Measurements from ENCODE around the gene SORL1. TPM values are rescaled to one million over a fixed set of nuclear protein-coding genes. Genes with fewer than 3 reads are reported as not detected.

Gene SORL1
- total RNA-seq, 1 donor from 2014 or later = 134 TPM

DNA sequence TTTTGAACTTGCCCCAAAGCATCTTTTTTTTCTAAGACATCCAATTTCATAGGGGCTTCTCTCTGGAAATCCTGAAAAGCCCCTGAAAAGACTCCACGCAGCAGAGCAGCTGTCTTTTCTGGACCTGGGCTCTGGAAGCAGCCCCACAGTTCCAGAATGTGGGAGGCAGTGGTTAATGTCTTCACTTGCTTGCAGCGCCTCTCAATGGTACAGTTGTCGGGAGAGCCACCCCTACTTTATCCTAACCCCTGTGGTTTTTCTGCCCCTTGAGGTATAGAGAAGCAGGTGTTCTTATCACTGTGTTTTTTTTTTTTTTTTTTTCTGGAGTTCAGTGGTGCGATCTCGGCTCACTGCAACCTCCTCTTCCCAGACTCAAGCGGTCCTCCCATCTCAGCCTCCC is 84.0 kb downstream of the SORL1 start:
- no peak for DNase-seq (ENCODE audit: low spot score)

- no peak for DNase-seq (ENCODE audit: low spot score)
Observed at GRCh38 chr11:121538054-121538453, 85.9 kb downstream of the SORL1 start.

DNA sequence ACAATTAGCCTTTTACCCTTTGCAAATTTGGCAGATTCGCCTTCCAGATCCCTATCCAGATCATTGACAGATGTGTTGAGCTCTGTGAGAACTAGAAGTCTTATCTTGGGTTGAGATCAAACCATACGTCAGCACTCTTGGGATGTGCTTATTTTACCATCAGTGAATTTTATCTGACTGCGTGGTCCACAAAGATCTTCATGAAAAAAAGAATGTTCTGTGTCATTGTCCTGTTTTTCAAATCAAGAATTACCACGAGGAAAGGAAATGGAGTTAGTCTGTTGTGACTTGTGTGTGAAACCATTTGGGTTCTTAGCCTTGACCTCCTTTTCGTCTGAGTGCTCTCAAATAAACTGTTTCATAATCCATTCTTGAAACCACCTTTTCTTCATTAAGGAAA is 86.9 kb downstream of the SORL1 start:
- no peak for DNase-seq (ENCODE audit: low spot score)

DNA sequence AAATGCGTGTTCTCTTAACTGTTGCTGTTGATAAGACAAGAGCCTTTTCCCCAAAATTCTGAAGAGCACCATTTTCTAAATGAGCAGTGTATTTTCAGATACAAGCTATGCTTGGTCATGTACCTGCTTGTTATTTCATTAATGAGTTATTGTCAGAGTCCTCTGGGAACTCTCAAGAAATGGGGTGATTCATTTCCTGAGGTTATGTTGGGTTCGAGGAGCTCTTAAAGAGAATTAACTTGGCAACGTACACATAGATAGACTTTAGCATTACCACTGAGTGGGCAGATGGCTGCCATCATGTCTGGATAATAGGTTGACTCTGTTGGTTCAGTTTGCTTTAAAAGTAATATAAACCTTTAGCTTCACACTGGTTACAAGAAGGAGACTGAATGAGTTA is 88.5 kb downstream of the SORL1 start:
- no peak for DNase-seq (ENCODE audit: low spot score)

GRCh38 chr11:121543836-121544380 is 91.8 kb downstream of the SORL1 start:
- DNase-seq (ENCODE audit: low spot score) = no peak

DNA sequence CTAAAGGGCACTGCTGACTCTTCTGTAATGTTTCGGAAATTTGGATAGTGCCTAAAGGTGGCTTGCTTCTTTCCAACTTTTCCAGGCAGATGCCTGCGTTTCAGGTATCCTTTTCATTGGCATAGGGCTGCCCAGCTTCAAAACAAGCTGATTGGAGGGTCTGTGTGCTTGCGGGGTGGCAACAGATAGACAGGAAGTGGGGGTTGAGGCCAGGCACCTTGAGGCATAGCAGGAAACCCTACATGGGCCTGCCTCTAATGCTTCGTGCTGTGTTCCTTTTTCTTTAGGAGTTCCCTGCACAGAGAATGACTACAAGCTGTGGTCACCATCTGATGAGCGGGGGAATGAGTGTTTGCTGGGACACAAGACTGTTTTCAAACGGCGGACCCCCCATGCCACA is 92.8 kb downstream of the SORL1 start:
- no peak for DNase-seq (ENCODE audit: low spot score)

- DNase-seq (ENCODE audit: low spot score) = no peak
Observed at GRCh38 chr11:121547574-121547973, 95.5 kb downstream of the SORL1 start.

GRCh38 chr11:121550247-121551030 is 98.3 kb downstream of the SORL1 start:
- DNase-seq (ENCODE audit: low spot score) = no peak

- DNase-seq (ENCODE audit: low spot score) = no peak
Observed at GRCh38 chr11:121551463-121551862, 99.3 kb downstream of the SORL1 start.

DNA sequence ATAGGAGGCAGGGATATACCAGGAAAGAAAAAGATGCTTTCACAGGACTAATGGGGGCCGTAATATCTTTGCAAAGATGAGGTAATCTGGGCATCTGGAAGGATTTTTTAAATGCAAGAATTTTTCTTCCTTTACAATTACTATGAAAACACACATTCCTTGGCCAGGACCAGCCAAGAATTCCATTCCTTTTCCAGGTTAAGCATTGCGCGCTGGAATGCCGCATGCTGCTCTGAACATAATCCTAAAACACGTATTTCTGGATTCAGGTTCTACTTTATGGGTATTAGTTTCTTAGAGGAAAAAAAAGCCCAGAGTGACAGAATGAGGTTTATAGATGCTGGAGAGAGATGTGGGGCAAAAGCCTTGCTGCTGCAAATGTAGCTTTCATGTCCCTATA is 100.0 kb downstream of the SORL1 start:
- no peak for DNase-seq (ENCODE audit: low spot score)

DNA sequence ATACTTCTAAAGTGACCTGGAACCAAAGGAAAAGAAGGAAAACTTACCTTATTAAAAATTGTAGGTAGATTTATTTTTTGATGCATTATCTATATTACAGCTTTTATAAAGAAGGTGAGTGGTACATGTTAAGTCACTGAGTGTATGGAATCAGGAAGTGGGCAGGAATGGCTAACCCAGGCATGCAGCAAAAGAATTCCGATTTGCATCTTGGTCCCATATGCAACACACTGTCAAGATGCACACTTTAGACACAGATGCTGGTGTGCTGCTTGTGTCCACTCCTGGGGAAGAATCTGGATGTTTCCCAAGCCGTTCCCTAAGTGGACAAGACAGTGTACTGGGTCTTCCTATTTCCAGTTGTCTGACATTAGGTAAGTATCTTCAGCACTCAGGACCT is 100.5 kb downstream of the SORL1 start:
- no peak for DNase-seq (ENCODE audit: low spot score)

- DNase-seq (ENCODE audit: low spot score) = no peak
Observed at GRCh38 chr11:121553389-121553788, 101.3 kb downstream of the SORL1 start.

- DNase-seq (ENCODE audit: low spot score) = no peak
Observed at GRCh38 chr11:121553806-121554205, 101.7 kb downstream of the SORL1 start.

DNA sequence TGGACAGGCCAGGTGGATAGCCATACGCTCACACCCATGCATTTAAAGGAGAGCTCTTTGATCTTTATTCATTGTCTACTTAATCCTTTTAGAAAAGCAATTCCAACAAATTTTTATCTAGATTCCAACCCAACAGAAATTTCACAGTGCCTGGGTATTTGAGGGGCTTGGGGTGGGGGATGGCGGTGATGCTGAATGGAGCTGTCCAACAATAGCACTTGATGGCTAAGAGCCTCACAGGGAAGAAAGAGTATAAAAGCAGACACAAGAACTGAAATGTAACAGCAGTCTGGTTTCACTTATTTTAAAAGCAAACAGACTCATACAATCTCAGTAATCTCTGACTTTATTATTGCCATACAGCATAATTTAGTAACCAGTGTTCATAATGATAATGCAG is 102.4 kb downstream of the SORL1 start:
- no peak for DNase-seq (ENCODE audit: low spot score)

- no peak for DNase-seq (ENCODE audit: low spot score)
Observed at GRCh38 chr11:121555121-121555520, 103.0 kb downstream of the SORL1 start.

GRCh38 chr11:121556937-121557336 is 104.8 kb downstream of the SORL1 start:
- no peak for DNase-seq (ENCODE audit: low spot score)

DNA sequence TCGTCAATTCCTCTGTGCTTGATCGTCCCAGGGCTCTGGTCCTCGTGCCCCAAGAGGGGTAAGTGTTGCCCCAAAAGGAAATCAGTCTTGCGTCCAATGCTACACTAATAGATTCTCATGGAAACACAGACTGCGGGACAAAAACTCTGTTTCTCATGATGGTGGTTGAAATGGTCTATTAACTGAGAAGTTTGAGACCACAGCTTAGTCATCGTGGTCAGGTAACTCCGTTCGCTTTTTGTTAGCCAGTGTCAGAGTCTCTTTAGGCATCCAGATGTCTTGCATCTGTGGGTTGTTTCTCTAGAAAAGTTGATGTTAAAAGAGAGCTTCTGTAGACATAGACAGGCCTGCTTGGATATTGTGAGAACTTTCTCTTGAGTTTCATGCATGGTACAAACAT is 105.2 kb downstream of the SORL1 start:
- no peak for DNase-seq (ENCODE audit: low spot score)

GRCh38 chr11:121559606-121560200 is 107.6 kb downstream of the SORL1 start:
- DNase-seq (ENCODE audit: low spot score) = no peak

DNA sequence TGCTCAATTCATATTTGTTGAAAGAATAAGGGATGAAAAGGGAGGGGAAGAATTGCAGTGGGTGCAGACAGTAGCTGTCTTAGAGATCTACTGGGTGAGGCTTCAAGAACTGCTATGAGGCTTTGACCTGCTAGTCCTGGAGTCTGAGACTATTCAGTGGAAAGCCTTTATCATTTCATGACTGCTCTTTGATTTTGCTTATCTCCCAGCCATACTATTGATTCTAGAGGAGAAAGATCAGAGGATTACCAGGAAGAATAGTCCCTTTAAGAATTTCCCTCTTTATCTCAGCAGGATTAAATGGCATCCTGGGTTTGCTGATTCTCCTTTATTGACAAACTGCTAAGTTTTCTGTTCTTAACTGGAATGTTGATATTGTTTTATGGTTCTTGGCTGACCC is 108.1 kb downstream of the SORL1 start:
- no peak for DNase-seq (ENCODE audit: low spot score)

DNA sequence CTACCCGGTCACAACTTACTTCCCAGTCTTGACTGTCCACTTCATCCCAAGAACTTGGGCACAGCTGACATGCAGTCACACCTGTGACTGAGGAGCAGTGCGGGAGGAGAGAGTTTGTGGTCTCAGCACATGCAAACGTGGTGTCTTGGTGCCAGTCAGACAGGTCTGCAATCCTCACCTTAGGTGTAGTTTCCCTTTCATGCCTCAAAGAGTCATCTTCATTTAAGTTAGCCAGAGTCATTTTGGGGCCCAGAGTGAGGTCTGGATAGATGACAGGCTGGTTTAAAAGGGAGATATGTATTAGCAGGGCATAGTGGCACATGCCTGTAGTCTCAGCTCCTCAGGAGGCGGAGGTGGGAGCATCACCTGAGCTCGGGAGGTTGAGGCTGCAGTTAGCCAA is 109.1 kb downstream of the SORL1 start:
- DNase-seq (ENCODE audit: low spot score) = no peak

- no peak for DNase-seq (ENCODE audit: low spot score)
Observed at GRCh38 chr11:121561716-121562115, 109.6 kb downstream of the SORL1 start.

DNA sequence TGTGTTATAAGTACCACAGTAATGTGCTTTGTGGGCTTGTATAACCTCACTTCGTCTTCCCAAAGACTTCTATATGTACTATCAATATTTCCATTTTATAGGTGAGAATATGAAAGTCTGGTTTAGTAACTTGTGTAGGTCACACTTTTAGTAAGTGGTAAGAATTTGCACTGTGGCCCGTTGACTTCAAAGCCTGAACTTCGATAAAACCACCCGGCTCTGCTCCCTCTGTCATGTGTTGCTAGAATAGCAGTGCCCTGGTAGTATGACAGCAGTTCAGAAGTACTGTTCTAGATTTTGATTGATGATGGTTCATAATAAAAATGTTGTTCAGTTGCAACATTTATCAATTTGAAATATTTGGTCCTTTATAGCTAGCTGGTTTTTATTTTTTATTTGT is 110.9 kb downstream of the SORL1 start:
- no peak for DNase-seq (ENCODE audit: low spot score)
